ENCODE measurements around the gene PROZ. TPM values are rescaled to one million over a fixed set of nuclear protein-coding genes. Genes with fewer than 3 reads are reported as not detected.

PROZ gene
- polyA plus RNA-seq, 1 of the 3 experiments (the other 2 are of a cell fraction), result not detected

DNA sequence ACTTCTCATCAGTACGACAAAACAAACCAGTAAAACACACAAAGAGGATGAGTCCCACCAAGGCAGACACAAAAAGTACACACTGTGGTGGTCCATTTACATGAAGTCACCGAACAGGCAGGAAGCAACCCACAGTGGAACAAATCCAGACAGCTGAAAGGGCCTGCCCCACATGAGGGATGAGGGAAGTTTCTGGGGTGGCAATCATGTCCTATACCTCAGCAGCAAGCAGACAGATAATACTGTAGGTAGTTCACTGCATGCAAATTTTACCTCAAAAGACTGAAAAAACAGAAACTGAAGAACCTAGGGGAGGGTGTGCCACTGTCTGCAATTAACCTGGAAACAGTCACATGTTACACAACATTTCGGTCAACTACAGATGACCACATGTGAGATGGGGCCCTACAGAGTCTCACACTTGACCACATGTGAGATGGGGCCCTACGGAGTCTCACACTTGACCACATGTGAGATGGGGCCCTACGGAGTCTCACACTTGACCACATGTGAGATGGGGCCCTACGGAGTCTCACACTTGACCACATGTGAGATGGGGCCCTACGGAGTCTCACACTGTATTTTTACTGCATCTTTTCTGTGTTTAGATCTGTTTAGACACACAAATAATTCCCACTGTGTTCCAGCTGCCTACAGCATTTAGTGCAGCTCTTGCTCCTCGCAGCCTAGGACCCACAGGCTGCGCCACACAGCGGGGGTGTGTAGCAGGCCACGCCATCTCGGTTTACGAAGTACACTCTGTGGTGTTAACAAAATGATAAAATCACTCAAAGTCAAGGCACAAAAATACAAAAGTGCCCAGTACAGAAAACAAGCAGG, 27.8 kb downstream of the PROZ start:
- no peak for DNase-seq
- H3K36me3 ChIP-seq (replicated peaks in 1 of 2; ENCODE audit: control insufficient read depth in 1 of 2, insufficient read depth in 2 of 2, low read length in 1 of 2), result peaks cover 56 to 71% of the 10 kb centered on the region in 2 experiments
- H3K9me2 ChIP-seq, result no peaks in the 10 kb centered on the region
- peak overlapping the region in 1 of 2 experiments; percentile 97; a peak in 2 of 4 replicates for H3K27ac ChIP-seq (ENCODE audit: low read depth in 2 of 2, low read length in 1 of 2)
- H3K4me2 ChIP-seq, result peak overlapping the region; percentile 77
- H3K27me3 ChIP-seq (ENCODE audit: insufficient read depth), result no peaks in the 10 kb centered on the region
- TF ChIP-seq FOXJ3 (CRISPR knock-in tag; IDR thresholded peaks at IDR 0.05) (no peak), JUND (IDR thresholded peaks at IDR 0.05) (no peak), POLR2AphosphoS5 (IDR thresholded peaks at IDR 0.05; ENCODE audit: low read depth, low read length) (no peak), CHD2 (IDR thresholded peaks at IDR 0.05; ENCODE audit: low read length, partially characterized antibody) (no peak), SMC3 (IDR thresholded peaks at IDR 0.05; ENCODE audit: low read depth, low read length) (no peak), RCOR1 (IDR thresholded peaks at IDR 0.05; ENCODE audit: low read length) (no peak), RXRA (IDR thresholded peaks at IDR 0.05; ENCODE audit: borderline replicate concordance, low read depth) (no peak)
- TF ChIP-seq, protein P1, sequence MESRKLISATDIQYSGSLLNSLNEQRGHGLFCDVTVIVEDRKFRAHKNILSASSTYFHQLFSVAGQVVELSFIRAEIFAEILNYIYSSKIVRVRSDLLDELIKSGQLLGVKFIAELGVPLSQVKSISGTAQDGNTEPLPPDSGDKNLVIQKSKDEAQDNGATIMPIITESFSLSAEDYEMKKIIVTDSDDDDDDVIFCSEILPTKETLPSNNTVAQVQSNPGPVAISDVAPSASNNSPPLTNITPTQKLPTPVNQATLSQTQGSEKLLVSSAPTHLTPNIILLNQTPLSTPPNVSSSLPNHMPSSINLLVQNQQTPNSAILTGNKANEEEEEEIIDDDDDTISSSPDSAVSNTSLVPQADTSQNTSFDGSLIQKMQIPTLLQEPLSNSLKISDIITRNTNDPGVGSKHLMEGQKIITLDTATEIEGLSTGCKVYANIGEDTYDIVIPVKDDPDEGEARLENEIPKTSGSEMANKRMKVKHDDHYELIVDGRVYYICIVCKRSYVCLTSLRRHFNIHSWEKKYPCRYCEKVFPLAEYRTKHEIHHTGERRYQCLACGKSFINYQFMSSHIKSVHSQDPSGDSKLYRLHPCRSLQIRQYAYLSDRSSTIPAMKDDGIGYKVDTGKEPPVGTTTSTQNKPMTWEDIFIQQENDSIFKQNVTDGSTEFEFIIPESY (IDR thresholded peaks at IDR 0.05; ENCODE audit: borderline replicate concordance, low read depth), result no peak
- TF ChIP-seq, protein P2, sequence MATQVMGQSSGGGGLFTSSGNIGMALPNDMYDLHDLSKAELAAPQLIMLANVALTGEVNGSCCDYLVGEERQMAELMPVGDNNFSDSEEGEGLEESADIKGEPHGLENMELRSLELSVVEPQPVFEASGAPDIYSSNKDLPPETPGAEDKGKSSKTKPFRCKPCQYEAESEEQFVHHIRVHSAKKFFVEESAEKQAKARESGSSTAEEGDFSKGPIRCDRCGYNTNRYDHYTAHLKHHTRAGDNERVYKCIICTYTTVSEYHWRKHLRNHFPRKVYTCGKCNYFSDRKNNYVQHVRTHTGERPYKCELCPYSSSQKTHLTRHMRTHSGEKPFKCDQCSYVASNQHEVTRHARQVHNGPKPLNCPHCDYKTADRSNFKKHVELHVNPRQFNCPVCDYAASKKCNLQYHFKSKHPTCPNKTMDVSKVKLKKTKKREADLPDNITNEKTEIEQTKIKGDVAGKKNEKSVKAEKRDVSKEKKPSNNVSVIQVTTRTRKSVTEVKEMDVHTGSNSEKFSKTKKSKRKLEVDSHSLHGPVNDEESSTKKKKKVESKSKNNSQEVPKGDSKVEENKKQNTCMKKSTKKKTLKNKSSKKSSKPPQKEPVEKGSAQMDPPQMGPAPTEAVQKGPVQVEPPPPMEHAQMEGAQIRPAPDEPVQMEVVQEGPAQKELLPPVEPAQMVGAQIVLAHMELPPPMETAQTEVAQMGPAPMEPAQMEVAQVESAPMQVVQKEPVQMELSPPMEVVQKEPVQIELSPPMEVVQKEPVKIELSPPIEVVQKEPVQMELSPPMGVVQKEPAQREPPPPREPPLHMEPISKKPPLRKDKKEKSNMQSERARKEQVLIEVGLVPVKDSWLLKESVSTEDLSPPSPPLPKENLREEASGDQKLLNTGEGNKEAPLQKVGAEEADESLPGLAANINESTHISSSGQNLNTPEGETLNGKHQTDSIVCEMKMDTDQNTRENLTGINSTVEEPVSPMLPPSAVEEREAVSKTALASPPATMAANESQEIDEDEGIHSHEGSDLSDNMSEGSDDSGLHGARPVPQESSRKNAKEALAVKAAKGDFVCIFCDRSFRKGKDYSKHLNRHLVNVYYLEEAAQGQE (IDR thresholded peaks at IDR 0.05; ENCODE audit: low read depth, low read length), result no peak
- 93% methylated on average over 11 of the region's 13 CpGs for WGBS (ENCODE audit: low lambda C conversion rate)
- H2AFZ ChIP-seq (ENCODE audit: low read depth), result no peak overlapping the region
- H3K9me3 ChIP-seq, result no peaks in the 10 kb centered on the region
- no peaks in the 10 kb centered on the region for H4K20me1 ChIP-seq (ENCODE audit: insufficient read depth)
- ChIA-PET CTCF (no interaction called here), POLR2A (no interaction called here)
- peaks cover 0 to 7% of the 10 kb centered on the region in 2 experiments; a peak in 2 of 4 replicates for H3K4me1 ChIP-seq (ENCODE audit: control insufficient read depth in 1 of 2, insufficient read depth in 2 of 2, low read depth in 1 of 2, low read length in 1 of 2)
- peak overlapping the region; percentile 69 for H3K9ac ChIP-seq
- H3K4me3 ChIP-seq (ENCODE audit: low read depth in 2 of 2, low read length in 1 of 2), result peak overlapping the region in 1 of 2 experiments; percentile 17; a peak in 1 of 4 replicates
- H3F3A ChIP-seq (replicated peaks; ENCODE audit: insufficient read depth), result peaks cover 23% of the 10 kb centered on the region
- peaks cover 29% of the 10 kb centered on the region for H3K79me2 ChIP-seq (ENCODE audit: insufficient read depth)

DNA sequence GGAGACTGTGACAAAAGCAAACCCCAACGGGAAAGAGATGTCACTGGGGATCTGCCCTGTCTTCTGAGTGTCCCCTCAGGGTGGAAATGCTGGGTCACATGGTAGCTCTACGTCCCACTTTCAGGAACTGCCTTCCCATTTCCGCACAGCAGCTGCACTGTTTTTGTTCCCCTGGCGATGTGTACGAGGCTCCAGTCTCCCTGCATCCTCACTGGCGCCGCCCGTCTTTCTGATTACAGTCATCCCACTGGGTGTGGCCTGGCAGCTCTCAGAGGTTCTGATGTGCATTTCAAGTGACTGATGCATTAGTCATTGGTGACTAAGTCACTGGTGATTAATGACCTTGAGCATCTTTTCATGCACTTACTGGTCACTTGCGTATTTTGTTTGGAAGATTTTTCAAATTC, 28.8 kb downstream of the PROZ start:
- ChIA-PET CTCF (interaction anchor here (0.8 kb wide), 1 partner anchor 206 kb away, joined by 3 read pairs; no protein-coding TSS in a partner anchor), POLR2A (interaction anchor here (0.6 kb wide), 1 partner anchor 22 kb away, joined by 3 read pairs; no protein-coding TSS in a partner anchor)
- no peaks in the 10 kb centered on the region for H3K9me2 ChIP-seq
- H3K9ac ChIP-seq, result peak overlapping the region; percentile 69
- H3K79me2 ChIP-seq (ENCODE audit: insufficient read depth), result peaks cover 29% of the 10 kb centered on the region
- H2AFZ ChIP-seq (ENCODE audit: low read depth), result no peak overlapping the region
- DNase-seq, result peak; percentile 45
- H3K36me3 ChIP-seq (replicated peaks in 1 of 2; ENCODE audit: control insufficient read depth in 1 of 2, insufficient read depth in 2 of 2, low read length in 1 of 2), result peaks cover 48 to 66% of the 10 kb centered on the region in 2 experiments
- peak overlapping the region; percentile 77 for H3K4me2 ChIP-seq
- peaks cover 23% of the 10 kb centered on the region for H3F3A ChIP-seq (replicated peaks; ENCODE audit: insufficient read depth)
- peak overlapping the region; percentile 58 to 97; a peak in 3 of 4 replicates for H3K27ac ChIP-seq (ENCODE audit: low read depth in 2 of 2, low read length in 1 of 2)
- peaks cover 0 to 7% of the 10 kb centered on the region in 2 experiments; a peak in 2 of 4 replicates for H3K4me1 ChIP-seq (ENCODE audit: control insufficient read depth in 1 of 2, insufficient read depth in 2 of 2, low read depth in 1 of 2, low read length in 1 of 2)
- H4K20me1 ChIP-seq (ENCODE audit: insufficient read depth), result no peaks in the 10 kb centered on the region
- peak overlapping the region in 1 of 2 experiments; percentile 17; a peak in 2 of 4 replicates for H3K4me3 ChIP-seq (ENCODE audit: low read depth in 2 of 2, low read length in 1 of 2)
- no peaks in the 10 kb centered on the region for H3K9me3 ChIP-seq
- 10% methylated on average over 3 of the region's 9 CpGs for WGBS (ENCODE audit: low lambda C conversion rate)
- no peaks in the 10 kb centered on the region for H3K27me3 ChIP-seq (ENCODE audit: insufficient read depth)
- TF ChIP-seq EP300 (IDR thresholded peaks at IDR 0.05; ENCODE audit: borderline replicate concordance in 1 of 2, low read depth in 1 of 2, low read length in 1 of 2) (peak in 1 of 2 experiments; percentile 92; a peak in 2 of 4 replicates), NFIC (IDR thresholded peaks at IDR 0.05; ENCODE audit: borderline replicate concordance) (peak; percentile 86), NRF1 (IDR thresholded peaks at IDR 0.05; ENCODE audit: low read depth, low read length) (no peak), SIN3A (IDR thresholded peaks at IDR 0.05; ENCODE audit: borderline replicate concordance, low read depth, low read length) (peak; percentile 85), RCOR1 (IDR thresholded peaks at IDR 0.05; ENCODE audit: low read length) (no peak), MEF2A (IDR thresholded peaks at IDR 0.05; ENCODE audit: borderline replicate concordance, low read depth) (no peak), SMC3 (IDR thresholded peaks at IDR 0.05; ENCODE audit: low read depth, low read length) (no peak), GABPA (IDR thresholded peaks at IDR 0.05; ENCODE audit: low read depth) (peak; percentile 33; the same call in 1 of the 2 replicates), TCF12 (IDR thresholded peaks at IDR 0.05) (peak; percentile 91)
- TF ChIP-seq, protein P1 (IDR thresholded peaks at IDR 0.05; ENCODE audit: borderline replicate concordance, low read depth), result peak; percentile 64; the same call in 1 of the 2 replicates

All from SK-N-SH (cell line).